Endodermal cell (in vitro differentiated cells): Measurements from ENCODE around the gene CACNA1I. TPM values are rescaled to one million over a fixed set of nuclear protein-coding genes. Genes with fewer than 3 reads are reported as not detected.

ENCODE experiments used
- DNase-seq: peaks from one replicate; pipeline ENCODE4 v3.0.0-alpha.2; 2017
- H3K27ac ChIP-seq: 2 replicates; pipeline ENCODE4 v1.5.1; 2013; ENCODE audit warnings: mild to moderate bottlenecking, low read depth, low read length, moderate library complexity
- H3K27me3 ChIP-seq: 2 replicates; pipeline ENCODE4 v1.6.1; 2013; ENCODE audit warnings: mild to moderate bottlenecking, low read length, moderate library complexity; ENCODE audit not compliant: insufficient read depth, control insufficient read depth, poor library complexity, severe bottlenecking
- H3K36me3 ChIP-seq: 2 replicates; pipeline ENCODE4 v1.7.0; 2013; ENCODE audit warnings: mild to moderate bottlenecking, low read length, moderate library complexity; ENCODE audit not compliant: control insufficient read depth, insufficient read depth
- H3K4me1 ChIP-seq: one replicate; pipeline ENCODE4 v1.7.0; 2013; ENCODE audit warnings: low read length; ENCODE audit not compliant: control insufficient read depth, insufficient read depth
- H3K4me3 ChIP-seq: 2 replicates; pipeline ENCODE4 v1.5.1; 2013; ENCODE audit warnings: mild to moderate bottlenecking, low read length, moderate library complexity
- H3K9ac ChIP-seq: 2 replicates; pipeline ENCODE4 v1.6.1; 2013; ENCODE audit warnings: mild to moderate bottlenecking, low read length, moderate library complexity; ENCODE audit not compliant: poor library complexity, severe bottlenecking; ENCODE audit errors: extremely low read depth
- H3K9me3 ChIP-seq: 2 replicates; pipeline ENCODE4 v1.6.1; 2013; ENCODE audit warnings: mild to moderate bottlenecking, low read length, moderate library complexity; ENCODE audit not compliant: control insufficient read depth
- H3K27ac Mint-ChIP-seq: 2 replicates; pipeline ENCODE4 v1.8.0; 2020; ENCODE audit warnings: mixed read lengths
- H3K27me3 Mint-ChIP-seq: 2 replicates; pipeline ENCODE4 v1.8.0; 2021; ENCODE audit warnings: mild to moderate bottlenecking, mixed read lengths; ENCODE audit not compliant: insufficient read depth
- H3K36me3 Mint-ChIP-seq: 2 replicates; pipeline ENCODE4 v1.8.0; 2020; ENCODE audit warnings: low read depth, mixed read lengths
- H3K4me1 Mint-ChIP-seq: 2 replicates; pipeline ENCODE4 v1.8.0; 2020; ENCODE audit warnings: mixed read lengths
- H3K4me3 Mint-ChIP-seq: 2 replicates; pipeline ENCODE4 v1.8.0; 2020; ENCODE audit warnings: mild to moderate bottlenecking, moderate library complexity, mixed read lengths
- H3K9me3 Mint-ChIP-seq: 2 replicates; pipeline ENCODE4 v1.8.0; 2020; ENCODE audit warnings: mild to moderate bottlenecking, mixed read lengths
- CTCF ChIP-seq: fragments of 200-600 bp; sonication (generic); conservative IDR thresholded peaks from 2 replicates; pipeline ENCODE4 v1.5.0; 2021; ENCODE audit warnings: antibody characterized with exemption, mild to moderate bottlenecking
- WGBS, 2 experiments: methylation state at CpG; one replicate each; pipeline versions ENCODE4 v1.1.5 to v1.1.7; 2013; ENCODE audit warnings: missing lambda C conversion rate in 2 of 2, mixed read lengths in 1 of 2; ENCODE audit not compliant: insufficient coverage in 1 of 2, insufficient read length in 1 of 2; 5-methylcytosine and 5-hydroxymethylcytosine counted together
- total RNA-seq, 2 donors: library from RNA; stranded (reverse); fragmentation: NEBNext Ultra II Directional in 1 of 2; extraction: Animal tissue kit (Norgen Biotek cat#: 25700) in 1 of 2; gene quantifications; 2 replicates in 1 of 2; 3 replicates in 1 of 2; pipeline ENCODE4 v1.2.1, GENCODE V29; 2021

The CACNA1I gene
- total RNA-seq, 2 donors from 2014 or later = 1.2 to 2.2 TPM

- H3K9me3 ChIP-seq = no peaks in the 10 kb centered on the region
- 92 to 100% methylated on average over 1 to 8 of the region's 8 CpGs for WGBS, 2 experiments
- no peak overlapping the region for H3K4me3 ChIP-seq
- H3K4me1 Mint-ChIP-seq = peaks cover 8% of the 10 kb centered on the region
- no peak for TF ChIP-seq CTCF
- H3K9me3 Mint-ChIP-seq = no peaks in the 10 kb centered on the region
- H3K27ac Mint-ChIP-seq = no peak overlapping the region
- H3K4me3 Mint-ChIP-seq = no peak overlapping the region
- no peak for DNase-seq
- H3K27me3 ChIP-seq = peaks cover 17% of the 10 kb centered on the region
- no peaks in the 10 kb centered on the region for H3K4me1 ChIP-seq
- no peak overlapping the region for H3K9ac ChIP-seq
- no peaks in the 10 kb centered on the region for H3K36me3 Mint-ChIP-seq
- H3K36me3 ChIP-seq = no peaks in the 10 kb centered on the region
- peaks cover 3% of the 10 kb centered on the region for H3K27me3 Mint-ChIP-seq
- H3K27ac ChIP-seq = no peak overlapping the region
Observed at GRCh38 chr22:39714321-39714720, 143.8 kb downstream of the CACNA1I start.

GRCh38 chr22:39715778-39716495 lies 145.4 kb downstream of the CACNA1I start:
- no peak overlapping the region for H3K27ac Mint-ChIP-seq
- H3K27me3 Mint-ChIP-seq = peaks cover 1% of the 10 kb centered on the region
- no peak for TF ChIP-seq CTCF
- 91 to 97% methylated on average over 13 to 25 of the region's 25 CpGs for WGBS, 2 experiments
- Histone ChIP-seq H3K9ac (no peak overlapping the region), H3K4me1 (no peaks in the 10 kb centered on the region), H3K27ac (no peak overlapping the region), H3K9me3 (no peaks in the 10 kb centered on the region), H3K36me3 (no peaks in the 10 kb centered on the region), H3K4me3 (no peak overlapping the region), H3K27me3 (peaks cover 6% of the 10 kb centered on the region)
- H3K4me1 Mint-ChIP-seq = peaks cover 18% of the 10 kb centered on the region
- no peaks in the 10 kb centered on the region for H3K36me3 Mint-ChIP-seq
- no peak for DNase-seq
- H3K9me3 Mint-ChIP-seq = no peaks in the 10 kb centered on the region
- H3K4me3 Mint-ChIP-seq = no peak overlapping the region

- peaks cover 1% of the 10 kb centered on the region for H3K27me3 Mint-ChIP-seq
- H3K4me1 ChIP-seq = no peaks in the 10 kb centered on the region
Observed at GRCh38 chr22:39716534-39716933, 146.0 kb downstream of the CACNA1I start.

More at GRCh38 chr22:39716534-39716933, 146.0 kb downstream of the CACNA1I start:
- Histone ChIP-seq H3K36me3 (no peaks in the 10 kb centered on the region), H3K4me3 (no peak overlapping the region), H3K27ac (peak overlapping the region; percentile 69), H3K9ac (no peak overlapping the region), H3K27me3 (peaks cover under 1% of the 10 kb centered on the region), H3K9me3 (no peaks in the 10 kb centered on the region)
- no peak for DNase-seq
- no peak overlapping the region for H3K27ac Mint-ChIP-seq
- no peak for TF ChIP-seq CTCF
- peaks cover 18% of the 10 kb centered on the region for H3K4me1 Mint-ChIP-seq
- H3K4me3 Mint-ChIP-seq = no peak overlapping the region
- H3K36me3 Mint-ChIP-seq = no peaks in the 10 kb centered on the region
- H3K9me3 Mint-ChIP-seq = no peaks in the 10 kb centered on the region
- 94 to 95% methylated on average over 5 to 10 of the region's 10 CpGs for WGBS, 2 experiments
